Neural crest cell (in vitro differentiated cells): ENCODE results near the gene UTP20. TPM values are rescaled to one million over a fixed set of nuclear protein-coding genes. Genes with fewer than 3 reads are reported as not detected.

ENCODE experiments used
- DNase-seq: peaks from one replicate; pipeline ENCODE4 v3.0.0; 2021; ENCODE audit warnings: low read depth, mixed read lengths, low spot score
- H3K27ac Mint-ChIP-seq: one replicate; pipeline ENCODE4 v1.8.0; 2021; ENCODE audit warnings: mild to moderate bottlenecking, mixed read lengths; ENCODE audit not compliant: unreplicated experiment
- H3K27me3 Mint-ChIP-seq: 2 replicates; pipeline ENCODE4 v1.8.0; 2021; ENCODE audit warnings: low read depth, mild to moderate bottlenecking, mixed read lengths
- H3K36me3 Mint-ChIP-seq: 2 replicates; pipeline ENCODE4 v1.8.0; 2021; ENCODE audit warnings: low read depth, mild to moderate bottlenecking, mixed read lengths
- H3K4me1 Mint-ChIP-seq: 2 replicates; pipeline ENCODE4 v1.8.0; 2021; ENCODE audit warnings: mixed read lengths
- H3K4me3 Mint-ChIP-seq: one replicate; pipeline ENCODE4 v1.8.0; 2021; ENCODE audit warnings: mild to moderate bottlenecking, mixed read lengths
- H3K9me3 Mint-ChIP-seq: 2 replicates; pipeline ENCODE4 v1.8.0; 2021; ENCODE audit warnings: mixed read lengths
- total RNA-seq: library from RNA; stranded (reverse); gene quantifications from 2 replicates; pipeline ENCODE4 v1.2.1, GENCODE V29; 2021
- TF ChIP-seq, protein P1 (sequence below): fragments of 200-600 bp; sonication (generic); conservative IDR thresholded peaks from 2 replicates; pipeline ENCODE4 v1.5.0; 2021; ENCODE audit warnings: antibody characterized with exemption, mild to moderate bottlenecking

UTP20 gene
- total RNA-seq, 1 donor from 2014 or later: 28.7 TPM

DNA sequence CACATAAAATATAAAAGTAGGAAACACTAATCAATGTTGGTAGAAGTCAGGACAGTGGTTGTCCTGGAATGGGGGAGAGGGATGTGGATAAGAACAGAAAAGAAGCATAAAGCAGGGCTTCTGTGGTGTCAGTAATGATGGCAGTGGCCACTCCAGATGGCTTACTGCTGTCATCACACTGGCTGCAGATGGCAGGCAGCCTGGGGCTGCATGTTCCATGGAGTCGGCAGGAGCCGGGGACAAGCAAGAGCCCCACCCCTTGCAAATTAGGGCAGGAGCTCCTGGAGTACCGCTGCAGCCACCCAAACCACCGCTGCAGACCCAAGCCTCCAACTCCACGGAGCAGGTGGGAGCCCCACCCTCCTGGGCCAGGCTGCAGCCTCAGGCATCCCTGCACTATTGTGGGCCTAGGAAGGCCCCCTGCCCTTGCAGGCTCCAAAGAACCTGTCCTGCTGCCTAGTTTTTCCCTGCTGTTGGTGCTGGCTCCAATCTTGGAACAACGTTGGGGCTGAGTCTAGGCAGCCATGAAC, 41.0 kb upstream of the UTP20 start:
- no peaks in the 10 kb centered on the region for H3K36me3 Mint-ChIP-seq
- no peak overlapping the region for H3K4me3 Mint-ChIP-seq
- no peaks in the 10 kb centered on the region for H3K4me1 Mint-ChIP-seq
- no peaks in the 10 kb centered on the region for H3K9me3 Mint-ChIP-seq
- DNase-seq: no peak
- H3K27me3 Mint-ChIP-seq: peaks cover 3% of the 10 kb centered on the region
- no peak overlapping the region for H3K27ac Mint-ChIP-seq
- TF ChIP-seq, protein P1, sequence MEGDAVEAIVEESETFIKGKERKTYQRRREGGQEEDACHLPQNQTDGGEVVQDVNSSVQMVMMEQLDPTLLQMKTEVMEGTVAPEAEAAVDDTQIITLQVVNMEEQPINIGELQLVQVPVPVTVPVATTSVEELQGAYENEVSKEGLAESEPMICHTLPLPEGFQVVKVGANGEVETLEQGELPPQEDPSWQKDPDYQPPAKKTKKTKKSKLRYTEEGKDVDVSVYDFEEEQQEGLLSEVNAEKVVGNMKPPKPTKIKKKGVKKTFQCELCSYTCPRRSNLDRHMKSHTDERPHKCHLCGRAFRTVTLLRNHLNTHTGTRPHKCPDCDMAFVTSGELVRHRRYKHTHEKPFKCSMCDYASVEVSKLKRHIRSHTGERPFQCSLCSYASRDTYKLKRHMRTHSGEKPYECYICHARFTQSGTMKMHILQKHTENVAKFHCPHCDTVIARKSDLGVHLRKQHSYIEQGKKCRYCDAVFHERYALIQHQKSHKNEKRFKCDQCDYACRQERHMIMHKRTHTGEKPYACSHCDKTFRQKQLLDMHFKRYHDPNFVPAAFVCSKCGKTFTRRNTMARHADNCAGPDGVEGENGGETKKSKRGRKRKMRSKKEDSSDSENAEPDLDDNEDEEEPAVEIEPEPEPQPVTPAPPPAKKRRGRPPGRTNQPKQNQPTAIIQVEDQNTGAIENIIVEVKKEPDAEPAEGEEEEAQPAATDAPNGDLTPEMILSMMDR: no peak

DNA sequence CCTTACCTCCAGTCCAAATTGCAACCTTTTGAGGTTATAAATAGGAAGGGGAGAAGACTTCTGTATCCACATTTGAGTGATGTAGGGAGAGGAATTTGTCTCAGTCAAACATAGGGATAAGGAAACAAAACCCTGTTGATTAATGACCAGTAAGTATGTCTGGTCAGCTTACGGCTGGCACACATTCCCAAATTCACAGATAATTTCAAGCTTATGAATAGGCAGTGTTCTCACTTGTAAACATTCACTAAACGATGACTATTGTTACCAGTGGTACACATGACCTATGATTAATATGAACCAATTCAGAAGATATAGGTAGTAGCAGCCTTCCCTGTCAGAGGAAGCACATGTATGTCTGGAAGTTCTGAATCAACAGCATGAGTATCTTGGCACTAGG, 36.8 kb upstream of the UTP20 start:
- Mint-ChIP-seq H3K36me3 (no peaks in the 10 kb centered on the region), H3K27me3 (no peaks in the 10 kb centered on the region), H3K4me1 (no peaks in the 10 kb centered on the region), H3K9me3 (no peaks in the 10 kb centered on the region), H3K4me3 (no peak overlapping the region), H3K27ac (no peak overlapping the region)
- no peak for DNase-seq
- TF ChIP-seq, protein P1: no peak

DNA sequence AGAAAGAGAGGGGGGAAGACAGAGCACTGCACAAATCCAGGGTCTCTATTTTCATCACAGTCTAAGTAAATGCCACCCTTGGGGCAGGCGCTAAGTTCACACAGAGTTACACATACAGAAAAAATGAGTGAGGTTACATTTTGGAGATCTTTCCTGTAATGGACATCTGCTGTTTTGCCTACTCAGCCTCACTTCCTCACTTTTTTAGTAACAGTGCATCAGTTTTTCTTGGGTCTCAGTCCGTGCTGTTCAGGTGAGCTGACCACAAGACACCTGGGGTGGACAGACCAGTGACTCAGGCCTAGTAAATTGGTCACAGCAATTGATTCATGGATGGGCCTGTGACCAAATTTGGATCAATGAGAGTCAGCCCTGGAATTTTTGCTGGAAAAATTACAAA, 36.3 kb upstream of the UTP20 start:
- H3K27me3 Mint-ChIP-seq: no peaks in the 10 kb centered on the region
- H3K27ac Mint-ChIP-seq: no peak overlapping the region
- H3K36me3 Mint-ChIP-seq: no peaks in the 10 kb centered on the region
- TF ChIP-seq, protein P1: no peak
- no peaks in the 10 kb centered on the region for H3K9me3 Mint-ChIP-seq
- no peak overlapping the region for H3K4me3 Mint-ChIP-seq
- DNase-seq: no peak
- no peaks in the 10 kb centered on the region for H3K4me1 Mint-ChIP-seq

DNA sequence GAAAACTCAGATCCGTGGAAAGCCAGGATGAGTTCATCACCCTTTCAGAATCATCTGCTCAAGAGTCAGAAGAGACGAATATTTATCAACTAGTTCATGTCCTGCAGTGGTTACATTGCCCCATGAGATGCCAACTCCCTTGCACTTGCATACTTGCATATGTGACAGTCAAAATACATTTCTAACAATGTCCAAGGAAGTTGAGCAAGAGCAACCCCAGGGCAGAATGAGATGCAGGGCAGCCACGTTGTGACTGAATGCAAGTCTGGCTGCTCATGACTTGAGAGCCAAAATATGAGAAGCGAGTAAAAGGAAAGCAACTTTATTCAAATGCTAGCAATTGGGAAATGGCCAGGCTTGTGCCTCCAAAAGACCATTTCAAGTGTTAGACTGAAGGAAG, 23.6 kb upstream of the UTP20 start:
- no peaks in the 10 kb centered on the region for H3K9me3 Mint-ChIP-seq
- H3K27me3 Mint-ChIP-seq: no peaks in the 10 kb centered on the region
- TF ChIP-seq, protein P1: no peak
- no peaks in the 10 kb centered on the region for H3K36me3 Mint-ChIP-seq
- H3K27ac Mint-ChIP-seq: no peak overlapping the region
- no peak overlapping the region for H3K4me3 Mint-ChIP-seq
- DNase-seq: no peak
- no peaks in the 10 kb centered on the region for H3K4me1 Mint-ChIP-seq

DNA sequence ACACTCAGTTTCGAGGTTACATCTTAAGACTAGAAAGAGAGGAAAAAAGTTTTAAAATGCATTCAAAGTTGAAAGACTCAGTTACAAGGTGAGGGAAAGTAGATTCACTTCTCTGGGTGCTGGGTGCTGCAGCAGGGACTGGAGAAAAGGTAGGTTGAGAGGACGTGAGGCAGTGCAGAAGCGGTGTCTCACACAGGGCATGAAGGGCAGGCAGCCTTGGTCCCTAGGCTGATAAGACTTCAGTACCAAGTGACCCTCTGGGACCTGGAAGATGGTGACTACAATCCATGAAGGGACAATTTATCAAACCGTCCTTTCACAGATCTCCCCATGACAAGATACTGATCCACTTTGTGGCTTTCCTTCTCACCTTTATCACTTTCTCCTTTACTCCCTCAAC, 22.5 kb upstream of the UTP20 start:
- no peaks in the 10 kb centered on the region for H3K27me3 Mint-ChIP-seq
- no peaks in the 10 kb centered on the region for H3K9me3 Mint-ChIP-seq
- DNase-seq: no peak
- H3K4me3 Mint-ChIP-seq: no peak overlapping the region
- no peak overlapping the region for H3K27ac Mint-ChIP-seq
- TF ChIP-seq, protein P1: no peak
- H3K36me3 Mint-ChIP-seq: no peaks in the 10 kb centered on the region
- H3K4me1 Mint-ChIP-seq: no peaks in the 10 kb centered on the region

DNA sequence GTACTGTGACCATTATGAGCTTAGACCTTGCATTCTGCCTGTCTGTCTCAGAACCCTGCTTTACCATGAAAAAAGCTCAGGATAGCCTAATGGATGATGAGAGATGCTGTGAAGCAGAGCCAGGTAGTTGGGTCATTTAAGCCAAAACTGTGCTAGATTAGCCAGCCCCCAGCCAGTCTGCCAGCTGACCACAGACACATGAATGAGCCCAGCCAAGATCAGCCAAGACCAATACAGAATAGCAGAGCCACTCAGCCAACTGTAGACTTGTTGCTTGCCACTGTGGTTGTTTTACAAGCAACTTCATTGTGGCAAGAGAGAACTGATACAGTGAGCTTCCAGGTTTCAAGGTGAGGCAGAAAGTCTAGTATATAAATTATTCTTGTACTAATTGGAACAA, 12.8 kb upstream of the UTP20 start:
- Mint-ChIP-seq H3K4me3 (no peak overlapping the region), H3K4me1 (no peaks in the 10 kb centered on the region), H3K27me3 (peaks cover 39% of the 10 kb centered on the region), H3K9me3 (no peaks in the 10 kb centered on the region), H3K27ac (no peak overlapping the region), H3K36me3 (no peaks in the 10 kb centered on the region)
- TF ChIP-seq, protein P1: no peak
- no peak for DNase-seq
